ENCODE results near the gene CST7.

The CST7 gene

DNA sequence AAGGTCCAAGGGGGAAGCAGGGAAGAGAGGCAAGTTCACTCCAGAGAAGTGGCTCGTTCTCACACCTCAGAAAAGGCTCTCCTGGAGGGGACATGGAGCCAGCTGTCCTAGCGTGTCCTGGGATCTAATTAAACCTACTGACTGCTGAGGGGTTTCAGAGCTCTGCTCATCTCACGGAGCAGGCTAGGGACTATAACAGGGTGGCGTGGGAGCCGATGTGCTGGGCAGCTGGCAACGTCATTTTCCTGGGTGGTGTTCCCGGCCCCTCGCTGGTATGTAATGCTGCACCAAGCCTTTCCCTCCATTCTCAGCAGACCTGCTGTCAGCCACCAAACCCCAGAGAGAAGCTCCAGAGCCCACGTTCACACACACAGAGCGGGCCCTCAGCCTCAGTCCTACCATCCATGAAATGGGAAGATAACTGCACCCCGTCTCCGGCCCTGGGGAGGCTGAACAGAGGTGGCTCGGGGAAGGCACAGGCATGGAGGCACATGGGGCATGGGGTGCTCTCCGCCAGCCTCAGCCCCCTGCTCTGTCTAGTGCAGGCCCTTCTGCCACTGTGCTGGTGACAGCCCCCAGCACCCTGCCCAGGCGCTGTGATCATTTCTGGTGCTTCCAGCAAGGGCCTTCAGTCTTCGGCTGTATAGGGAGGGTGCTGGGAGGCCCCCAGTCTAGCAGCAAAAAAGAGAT is 1.9 kb downstream of the CST7 start:
- no peak for DNase-seq

DNA sequence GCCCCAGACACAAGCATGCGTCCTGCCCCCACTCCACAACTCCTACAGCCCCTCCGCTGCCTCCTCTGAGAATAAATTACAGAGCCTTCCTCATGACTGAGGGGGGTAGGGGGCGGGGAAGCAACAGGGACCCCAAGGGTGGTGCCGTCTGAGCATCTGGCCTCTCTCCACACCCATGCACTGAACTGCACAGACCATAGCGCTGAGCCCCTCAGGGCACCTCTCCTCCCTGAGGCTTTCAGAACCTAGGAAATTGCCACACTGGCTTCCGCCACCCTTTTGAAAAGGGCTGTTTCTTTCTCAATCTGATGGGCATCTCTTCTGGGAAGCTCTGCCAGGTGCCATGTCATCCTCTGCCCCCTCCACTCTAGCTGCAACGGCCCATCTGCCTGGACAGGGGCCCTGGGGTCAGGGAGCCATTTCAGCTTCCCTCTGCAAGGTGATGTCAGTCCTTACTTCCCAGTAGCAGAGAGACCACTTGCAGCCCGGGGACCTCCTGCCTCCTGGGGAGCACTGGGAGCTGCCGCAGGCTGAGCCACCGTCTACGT is 2.5 kb downstream of the CST7 start:
- DNase-seq, result peak in 1 of 2 experiments; percentile 3

DNA sequence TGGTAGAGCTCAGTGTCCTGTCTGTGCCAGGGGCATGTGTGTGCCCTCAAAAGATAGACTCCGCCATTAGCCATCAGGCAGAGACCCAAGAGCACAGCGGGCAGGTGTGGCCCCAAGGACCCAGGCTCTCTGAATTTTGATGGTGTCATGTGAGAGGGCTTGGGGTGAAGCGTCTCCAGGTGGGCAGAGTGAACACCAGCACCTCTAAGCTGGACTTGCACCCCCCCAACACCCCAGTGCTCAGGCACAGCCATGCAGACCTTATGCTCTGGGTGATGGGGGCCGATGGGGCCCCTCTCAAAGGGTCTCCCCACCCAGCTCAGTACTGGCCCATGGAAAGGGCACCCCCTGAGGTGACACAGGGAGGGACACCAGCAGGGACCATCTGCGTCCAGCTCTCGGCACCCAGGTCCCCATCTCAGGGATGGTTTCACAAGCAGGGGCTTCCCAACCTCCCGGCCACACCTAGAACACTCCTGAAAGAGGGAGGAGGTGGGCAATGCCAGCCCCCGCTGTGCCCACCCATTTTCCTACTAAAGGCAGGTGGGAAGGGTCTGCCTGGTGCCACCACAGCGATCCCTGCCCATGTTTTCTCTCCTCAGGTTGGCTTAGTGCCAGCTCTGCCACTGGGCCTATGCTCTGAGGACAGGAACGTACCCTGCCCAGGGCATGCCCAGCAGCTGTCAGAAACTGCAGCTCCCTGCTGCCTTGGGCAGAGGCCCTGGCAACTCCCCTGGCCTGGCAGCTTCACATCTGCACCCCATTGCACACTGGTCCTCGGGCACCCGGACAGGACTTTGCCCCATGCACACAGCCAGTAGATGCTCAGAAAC is 3.5 kb downstream of the CST7 start:
- no peak for DNase-seq

DNA sequence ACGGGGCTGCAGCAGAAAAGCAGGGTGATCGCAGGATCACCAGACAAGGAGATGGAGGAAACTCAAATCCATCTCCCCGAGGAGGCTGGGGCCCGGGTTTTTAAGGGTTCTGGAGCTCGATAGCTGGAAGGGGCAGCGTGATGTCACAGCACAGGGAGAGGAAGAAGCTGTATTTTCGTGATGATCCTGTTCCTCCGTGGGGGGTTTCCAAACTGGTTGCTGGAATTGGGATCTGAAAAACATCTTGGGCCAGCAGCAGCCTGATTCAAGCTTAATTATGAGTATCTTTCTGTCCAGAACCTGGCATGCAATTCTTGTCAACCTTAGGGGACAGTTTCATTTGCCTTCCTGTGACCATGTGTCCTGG is 4.1 kb downstream of the CST7 start:
- DNase-seq, result no peak

DNA sequence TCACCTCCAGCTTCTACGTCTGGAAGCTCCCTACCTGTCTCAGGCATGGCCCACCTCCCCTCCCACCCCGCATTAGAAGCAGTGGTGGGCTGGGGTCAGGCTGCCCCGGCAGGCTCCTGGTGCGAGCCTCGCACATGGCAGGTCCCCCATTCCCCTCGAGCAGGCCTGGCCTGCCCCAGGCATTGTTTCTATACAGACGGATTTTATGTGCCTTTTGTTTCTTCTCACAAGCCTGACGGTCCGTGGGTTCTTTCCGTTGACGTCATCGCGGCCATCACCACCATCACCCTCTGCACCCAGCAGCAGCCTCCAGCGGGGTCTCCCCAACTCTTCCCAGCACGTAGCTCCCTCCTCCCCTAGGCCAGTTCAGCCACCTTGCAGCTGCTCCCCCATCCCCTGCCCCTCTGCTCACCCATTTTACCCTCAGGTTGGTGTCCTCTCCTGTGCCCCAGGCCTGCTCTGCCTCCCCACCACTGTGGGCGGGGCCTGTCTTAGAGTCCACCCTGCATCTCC is 4.6 kb downstream of the CST7 start:
- DNase-seq, result no peak

DNA sequence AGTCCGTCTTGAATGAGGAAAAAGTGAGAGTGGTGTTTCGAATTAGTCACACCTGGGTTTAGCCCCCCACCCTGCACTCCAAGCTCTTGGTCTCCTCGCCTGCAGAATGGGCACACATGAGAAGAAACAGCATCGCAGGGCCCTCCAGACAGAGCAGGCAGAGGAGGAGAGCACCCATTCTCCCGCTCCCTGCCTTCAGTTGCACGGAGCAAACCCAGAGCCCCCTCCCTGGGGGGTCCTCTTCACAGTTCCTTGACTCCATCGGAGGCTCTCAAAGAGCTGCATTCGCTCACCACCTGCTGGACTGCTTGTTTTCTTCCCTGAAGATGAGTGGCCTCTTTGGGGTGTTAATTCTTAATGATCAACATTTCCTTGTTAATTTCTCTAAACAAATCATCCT is 5.1 kb downstream of the CST7 start:
- DNase-seq, result no peak

DNA sequence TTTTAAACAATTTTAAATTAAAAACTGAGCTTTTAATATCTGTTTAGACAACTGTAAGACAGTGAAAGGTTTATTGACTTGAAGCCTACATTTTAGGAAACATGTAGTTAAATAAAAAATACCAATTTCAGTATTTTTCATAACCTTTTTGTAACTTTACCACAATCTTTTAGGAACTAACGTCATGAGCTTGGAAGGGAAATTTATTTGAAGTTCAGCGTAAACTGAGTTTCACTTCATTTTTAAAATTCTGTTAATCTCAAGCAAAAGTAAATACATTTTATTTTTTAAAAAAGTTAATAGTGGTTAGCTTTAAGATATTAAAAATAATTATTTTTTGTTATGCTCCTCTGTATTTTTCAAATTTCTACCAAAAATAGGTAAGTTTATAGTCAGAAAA is 5.5 kb downstream of the CST7 start:
- DNase-seq, result no peak

DNA sequence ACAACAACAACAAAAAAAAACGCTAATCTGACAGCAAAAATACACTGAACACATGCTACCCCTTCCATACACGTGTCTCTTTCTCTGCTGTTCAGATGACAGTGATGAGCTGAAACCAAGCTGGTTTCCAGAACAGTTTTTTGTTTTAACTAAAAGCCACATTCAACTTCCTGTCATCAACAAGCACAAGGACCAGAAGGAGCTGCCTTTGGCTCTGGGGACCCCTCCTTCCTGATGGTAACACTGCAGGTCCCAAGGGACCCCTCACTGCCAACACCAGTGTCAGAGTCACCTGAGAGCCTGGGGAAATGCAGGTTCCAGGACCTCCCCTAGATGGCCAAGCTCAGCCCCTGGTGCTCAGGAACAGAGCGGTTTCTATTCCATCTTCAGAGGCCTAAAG is 6.0 kb downstream of the CST7 start:
- no peak for DNase-seq

DNA sequence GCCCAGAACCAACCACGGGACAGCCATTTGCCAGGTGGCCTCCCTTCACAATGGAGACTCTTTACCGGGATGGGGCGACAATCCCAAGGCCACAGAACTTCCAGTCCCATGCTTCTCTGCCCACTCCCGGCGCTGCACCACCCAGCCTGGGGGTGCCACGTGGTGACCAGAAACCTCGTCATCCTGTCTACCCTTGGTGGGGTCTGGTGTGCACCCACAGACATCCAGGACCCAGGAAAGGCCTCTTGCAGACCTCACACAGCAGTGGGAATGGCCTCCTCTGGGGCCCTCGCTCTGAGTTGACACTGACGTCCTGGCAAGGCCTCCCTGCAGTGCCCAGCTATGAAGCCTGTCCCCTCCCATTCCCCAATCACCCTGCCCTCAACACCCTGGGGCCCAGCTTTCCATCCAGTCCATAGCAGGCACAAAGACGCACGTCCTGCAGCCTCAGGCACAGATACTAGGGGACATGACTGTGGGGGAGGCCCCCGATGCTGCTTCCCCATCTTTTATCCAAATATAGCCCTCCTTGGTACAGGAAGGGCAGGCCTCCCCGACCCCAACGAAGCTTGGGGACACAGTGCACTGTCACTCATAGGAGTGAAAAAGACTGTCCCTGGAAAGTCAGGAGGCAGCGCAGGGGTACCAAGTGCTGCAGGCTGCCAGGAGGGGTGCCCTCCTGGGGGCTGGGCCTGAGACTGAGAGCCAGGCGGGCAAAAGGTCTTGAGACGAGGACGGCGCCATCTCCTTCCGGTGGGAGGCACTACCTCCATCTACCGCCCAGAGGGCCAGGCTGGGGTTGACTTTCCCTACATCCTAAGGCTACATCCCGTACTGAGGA is 7.2 kb downstream of the CST7 start:
- no peak for DNase-seq

DNA sequence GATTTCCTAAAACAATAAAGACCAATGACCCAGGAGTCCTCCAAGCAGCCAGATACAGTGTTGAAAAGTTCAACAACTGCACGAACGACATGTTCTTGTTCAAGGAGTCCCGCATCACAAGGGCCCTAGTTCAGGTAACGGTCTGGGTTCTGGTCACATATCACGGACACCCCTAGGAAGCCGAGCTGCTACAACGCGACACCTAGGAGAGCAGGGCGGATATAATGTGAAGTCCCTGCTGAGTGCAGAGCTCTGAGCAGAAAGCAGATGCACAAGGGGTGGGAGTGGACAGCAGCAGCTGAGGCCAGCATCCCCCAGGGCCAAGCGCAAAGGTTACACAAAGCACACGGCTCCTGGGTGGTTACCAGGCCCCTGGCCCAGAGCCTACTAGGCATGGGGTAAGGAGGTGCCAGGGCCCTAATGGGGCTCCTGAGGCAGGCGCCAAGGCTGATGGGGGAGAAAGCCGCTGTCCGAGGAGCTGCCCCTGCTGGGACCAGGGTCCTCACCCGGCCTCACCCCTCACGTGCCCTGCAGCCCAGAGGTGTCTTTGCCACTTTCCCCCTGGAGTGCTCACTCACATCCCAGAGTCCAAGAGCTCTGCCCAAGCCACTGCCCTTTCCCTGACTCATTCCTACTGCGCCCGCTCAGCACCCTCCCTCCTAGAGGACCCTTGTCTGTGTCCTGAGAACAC is 8.4 kb downstream of the CST7 start:
- DNase-seq, result no peak

DNA sequence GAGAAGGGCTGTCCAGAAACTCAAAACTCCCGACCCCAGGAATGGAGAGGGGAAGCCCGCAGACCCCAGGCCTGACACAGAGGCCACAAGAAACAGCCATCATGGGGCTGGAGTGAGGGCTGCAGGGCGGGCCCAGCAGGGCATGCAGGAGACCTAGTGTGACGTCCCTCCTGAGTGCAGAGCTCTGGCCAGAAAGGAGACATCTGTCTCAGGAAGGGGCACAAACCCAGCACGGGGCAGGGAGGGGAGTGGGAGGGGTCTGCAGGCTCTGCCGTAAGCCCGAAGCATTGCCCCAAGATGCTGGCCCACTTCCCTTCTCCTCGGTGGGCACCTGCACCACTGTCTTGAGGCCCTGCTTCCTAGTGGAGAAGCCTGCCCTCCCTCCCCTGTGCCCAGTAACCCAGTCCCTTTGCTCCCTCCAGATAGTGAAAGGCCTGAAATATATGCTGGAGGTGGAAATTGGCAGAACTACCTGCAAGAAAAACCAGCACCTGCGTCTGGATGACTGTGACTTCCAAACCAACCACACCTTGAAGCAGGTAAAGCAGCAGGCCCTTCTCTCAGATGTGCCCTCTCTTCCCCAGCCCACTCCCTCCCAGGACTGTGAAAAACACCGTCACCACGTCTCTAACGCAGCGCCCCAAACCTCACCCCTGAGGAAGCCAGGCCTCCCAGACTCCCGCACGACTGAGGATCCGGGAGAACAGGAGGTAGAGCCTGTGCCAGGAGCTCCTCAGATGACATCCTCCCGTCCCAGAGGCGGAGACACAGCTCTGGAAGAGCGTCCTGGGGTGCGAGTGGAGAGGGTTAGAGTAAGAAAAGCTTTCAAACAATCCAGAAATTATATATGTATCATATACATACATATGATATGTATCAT is 9.7 kb downstream of the CST7 start:
- DNase-seq, result no peak

DNA sequence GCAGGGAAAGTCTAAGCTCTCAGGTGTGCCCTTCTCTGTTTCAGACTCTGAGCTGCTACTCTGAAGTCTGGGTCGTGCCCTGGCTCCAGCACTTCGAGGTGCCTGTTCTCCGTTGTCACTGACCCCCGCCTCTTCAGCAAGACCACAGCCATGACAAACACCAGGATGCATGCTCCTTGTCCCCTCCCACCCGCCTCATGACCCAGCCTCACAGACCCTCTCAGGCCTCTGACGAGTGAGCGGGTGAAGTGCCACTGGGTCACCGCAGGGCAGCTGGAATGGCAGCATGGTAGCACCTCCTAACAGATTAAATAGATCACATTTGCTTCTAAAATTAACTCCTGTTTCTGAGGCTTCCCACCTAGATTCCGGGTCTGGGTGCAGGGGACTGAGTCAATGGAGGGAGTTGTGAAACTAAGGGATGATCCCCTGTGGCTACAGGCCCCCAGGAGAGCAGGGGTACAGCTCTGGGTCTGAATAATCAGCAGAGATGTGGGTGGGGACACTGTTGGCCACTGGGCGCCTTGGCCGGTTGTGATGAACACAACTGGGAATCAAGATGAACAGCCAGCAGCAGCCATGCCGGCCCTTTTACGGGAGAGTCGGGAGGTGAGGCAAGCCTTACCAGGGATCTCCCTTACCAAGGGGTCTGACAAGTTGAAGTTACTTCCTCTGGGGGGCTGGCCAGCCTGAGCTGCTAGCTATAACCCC is 10.7 kb downstream of the CST7 start:
- no peak for DNase-seq

DNA sequence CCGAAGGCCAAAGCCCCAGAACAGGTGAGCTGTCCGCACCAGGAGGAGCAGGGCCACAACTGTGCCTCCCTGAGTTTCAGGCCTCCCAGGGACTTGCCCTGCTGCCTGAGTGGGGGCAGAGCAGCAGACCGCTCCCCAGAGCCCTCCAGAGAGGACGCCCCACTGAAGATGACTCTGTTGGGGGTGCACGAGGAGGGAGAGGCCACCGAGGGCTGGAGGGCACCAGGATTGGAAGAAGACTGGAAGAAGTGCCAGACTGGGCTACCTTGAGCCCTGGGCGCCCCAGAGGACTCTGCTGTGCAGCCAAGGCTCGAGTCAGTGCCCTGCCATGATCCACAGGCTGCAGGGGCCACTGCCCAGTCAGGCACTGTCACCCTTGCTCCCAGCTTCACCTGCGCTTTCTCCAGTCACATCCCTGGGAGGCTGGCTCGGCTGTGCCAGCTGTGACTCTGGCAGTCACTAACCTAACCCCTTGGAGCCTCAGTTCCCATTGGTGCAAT is 11.3 kb downstream of the CST7 start:
- no peak for DNase-seq

DNA sequence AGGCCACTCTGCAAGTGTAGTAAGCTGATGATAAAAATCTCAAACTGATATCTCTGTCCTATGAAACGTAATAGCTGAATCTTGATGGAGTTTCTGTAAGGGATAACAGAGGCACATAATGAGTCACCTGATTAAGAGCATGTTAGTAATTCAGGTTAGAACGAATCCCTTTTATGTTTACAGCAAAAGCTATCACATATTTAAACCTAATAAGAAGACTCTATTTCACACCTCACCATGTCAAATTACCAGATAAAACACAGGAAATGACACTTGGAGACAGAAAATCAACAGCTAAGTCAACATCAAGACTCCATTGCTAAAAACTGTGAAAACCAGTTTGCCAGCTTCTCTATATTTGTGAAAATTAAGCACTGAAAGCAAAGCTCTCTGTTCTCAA is 11.8 kb downstream of the CST7 start:
- DNase-seq, result no peak

DNA sequence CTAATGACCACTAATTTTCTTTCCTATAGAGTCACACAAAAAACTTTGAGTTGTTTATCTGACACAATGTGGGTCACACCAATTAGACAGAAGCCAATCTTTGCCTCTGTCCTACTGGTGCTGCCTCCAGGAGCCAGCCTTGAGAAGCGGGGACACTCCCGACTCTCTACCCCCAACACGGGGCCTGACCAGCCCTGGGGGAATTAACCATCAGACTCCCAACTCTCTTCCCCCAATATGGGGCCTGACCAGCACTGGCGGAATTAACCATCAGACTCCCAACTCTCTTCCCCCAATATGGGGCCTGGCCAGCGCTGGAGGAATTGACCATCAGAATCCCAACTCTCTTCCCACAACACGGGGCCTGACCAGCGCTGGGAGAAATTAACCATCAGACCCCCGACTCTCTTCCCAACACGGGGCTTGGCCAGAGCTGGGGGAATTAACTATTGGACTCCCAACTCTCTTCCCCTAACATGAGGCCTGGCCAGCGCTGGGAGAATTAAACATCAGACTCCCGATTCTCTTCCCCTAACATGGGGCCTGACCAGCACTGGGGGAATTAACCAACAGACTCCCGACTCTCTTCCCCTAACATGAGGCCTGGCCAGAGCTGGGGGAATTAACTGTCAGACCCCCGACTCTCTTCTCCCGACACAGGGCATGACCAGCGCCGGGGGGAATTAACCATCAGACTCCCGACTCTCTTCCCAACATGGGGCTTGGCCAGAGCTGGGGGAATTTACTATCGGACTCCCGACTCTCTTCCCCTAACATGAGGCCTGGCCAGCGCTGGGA is 12.5 kb downstream of the CST7 start:
- no peak for DNase-seq

DNA sequence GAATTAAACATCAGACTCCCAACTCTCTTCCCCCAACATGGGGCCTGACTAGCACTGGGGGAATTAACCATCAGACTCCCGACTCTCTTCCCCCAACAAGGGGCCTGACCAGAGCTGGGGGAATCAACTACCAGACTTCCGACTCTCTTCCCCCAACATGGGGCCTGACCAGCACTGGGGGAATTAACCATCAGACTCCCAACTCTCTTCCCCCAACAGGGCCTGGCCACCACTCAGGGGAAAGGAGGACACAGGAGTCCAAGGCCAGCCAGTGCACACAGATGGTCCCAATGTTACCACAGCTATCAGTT is 13.1 kb downstream of the CST7 start:
- no peak for DNase-seq

DNA sequence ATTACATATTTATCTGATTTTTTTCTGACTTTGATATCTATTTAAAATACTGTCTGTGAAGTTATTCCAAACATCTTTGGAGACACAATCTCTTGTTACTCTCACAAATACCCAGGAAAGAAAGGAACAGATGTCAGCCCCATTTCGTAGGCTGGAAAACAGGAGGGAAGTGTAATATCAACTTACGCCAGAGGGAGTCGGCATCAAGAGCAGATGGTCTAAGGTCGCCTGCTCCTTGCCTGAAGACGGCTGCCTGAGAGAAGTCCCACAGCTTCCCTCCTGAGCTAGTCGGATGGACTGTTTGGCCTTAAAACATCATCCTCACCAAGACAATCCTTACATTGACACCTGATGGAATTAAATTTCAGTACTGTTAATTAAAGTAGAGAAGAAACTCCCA is 13.4 kb downstream of the CST7 start:
- DNase-seq, result no peak

DNA sequence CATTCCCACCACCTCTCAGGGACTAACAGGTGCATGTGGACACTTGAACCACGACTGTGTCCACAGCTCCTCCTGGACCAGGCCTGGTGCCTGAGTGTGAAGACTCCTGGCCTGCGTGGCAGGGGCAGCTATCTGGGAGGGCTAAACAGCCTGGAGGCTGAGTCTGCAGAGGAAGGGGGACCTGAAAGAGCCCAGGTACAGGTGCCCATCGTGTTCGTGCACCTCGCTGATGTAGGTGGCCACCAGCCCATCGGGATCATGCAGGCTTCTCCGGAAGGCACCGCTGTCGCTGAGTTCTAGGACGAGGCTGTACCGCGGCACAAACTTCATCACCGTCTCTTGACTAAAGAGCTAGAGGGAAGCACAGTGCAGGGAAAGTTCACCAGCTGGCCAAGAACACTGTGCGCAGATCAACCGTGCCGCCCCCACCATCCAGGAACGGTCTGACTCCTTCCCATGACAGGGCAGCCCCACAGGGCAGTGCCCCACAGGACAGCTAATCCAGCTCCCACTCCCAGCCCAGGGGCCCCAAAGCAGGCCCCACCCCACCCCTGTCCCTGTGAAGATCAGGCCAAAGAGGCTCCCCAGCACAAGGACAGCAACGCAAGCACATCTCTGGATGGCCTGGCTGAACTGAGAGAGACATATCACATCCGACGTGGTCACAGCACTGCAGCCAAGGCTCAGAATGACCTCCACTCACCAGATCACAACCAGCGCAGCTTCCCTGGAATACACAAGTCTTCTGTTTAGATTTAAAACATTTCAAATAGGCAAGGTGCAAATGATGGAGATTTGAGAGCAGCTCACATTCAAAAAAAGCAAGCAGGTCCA is 14.8 kb downstream of the CST7 start:
- DNase-seq, result no peak

DNA sequence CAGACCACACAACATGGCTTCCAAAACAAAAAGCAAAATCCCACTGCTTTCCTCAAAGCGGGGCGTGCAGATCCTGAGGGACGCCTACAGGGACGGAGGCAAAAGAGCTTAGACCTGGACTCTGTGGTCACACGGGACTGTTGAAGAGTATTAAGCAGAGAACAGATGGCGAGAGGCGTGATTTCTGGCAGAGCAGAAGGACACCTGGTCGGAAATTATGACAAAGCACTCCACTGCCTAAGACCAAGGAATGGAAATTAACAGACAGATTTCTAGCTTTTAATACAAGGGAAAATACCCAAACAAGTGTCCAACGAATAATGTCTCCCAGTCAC is 15.4 kb downstream of the CST7 start:
- DNase-seq, result no peak
